ENCODE results near the gene CWC27. TPM values are rescaled to one million over a fixed set of nuclear protein-coding genes. Genes with fewer than 3 reads are reported as not detected.

Gene CWC27
- polyA plus RNA-seq, 1 donor from 2014 or later: 28.8 TPM

- Mint-ChIP-seq H3K36me3 (no peaks in the 10 kb centered on the region), H3K27me3 (no peaks in the 10 kb centered on the region), H3K4me3 (no peak overlapping the region), H3K9me3 (no peaks in the 10 kb centered on the region), H3K4me1 (peaks cover 13 to 27% (median 18%) of the 10 kb centered on the region in 3 donors), H3K27ac (no peak overlapping the region)
Measured at GRCh38 chr5:65029178-65029577, 260.4 kb downstream of the CWC27 start.

GRCh38 chr5:65030056-65030455, 261.3 kb downstream of the CWC27 start:
- peak overlapping the region in 1 of 3 donors; percentile 15 for H3K27ac Mint-ChIP-seq
- no peaks in the 10 kb centered on the region for H3K9me3 Mint-ChIP-seq
- H3K4me1 Mint-ChIP-seq: peaks cover 19 to 35% (median 25%) of the 10 kb centered on the region in 3 donors
- H3K27me3 Mint-ChIP-seq: no peaks in the 10 kb centered on the region
- H3K4me3 Mint-ChIP-seq: no peak overlapping the region
- no peaks in the 10 kb centered on the region for H3K36me3 Mint-ChIP-seq

- H3K9me3 Mint-ChIP-seq: no peaks in the 10 kb centered on the region
- no peak overlapping the region for H3K27ac Mint-ChIP-seq
- H3K36me3 Mint-ChIP-seq: no peaks in the 10 kb centered on the region
- no peak overlapping the region for H3K4me3 Mint-ChIP-seq
- H3K27me3 Mint-ChIP-seq: no peaks in the 10 kb centered on the region
- H3K4me1 Mint-ChIP-seq: peaks cover 14 to 27% (median 22%) of the 10 kb centered on the region in 3 donors
Measured at GRCh38 chr5:65032250-65032649, 263.5 kb downstream of the CWC27 start.

- H3K27me3 Mint-ChIP-seq: no peaks in the 10 kb centered on the region
- peaks cover 2% of the 10 kb centered on the region for H3K36me3 Mint-ChIP-seq
- no peaks in the 10 kb centered on the region for H3K9me3 Mint-ChIP-seq
- H3K4me1 Mint-ChIP-seq: peaks cover 14 to 27% (median 27%) of the 10 kb centered on the region in 3 donors
- H3K4me3 Mint-ChIP-seq: peak overlapping the region; percentile 86 to 95 (median 88)
- H3K27ac Mint-ChIP-seq: peak overlapping the region; percentile 8 to 86 (median 81)
Measured at GRCh38 chr5:65034029-65034812, 265.5 kb downstream of the CWC27 start.

- H3K27me3 Mint-ChIP-seq: no peaks in the 10 kb centered on the region
- no peaks in the 10 kb centered on the region for H3K9me3 Mint-ChIP-seq
- peak overlapping the region; percentile 8 to 87 (median 81) for H3K27ac Mint-ChIP-seq
- H3K4me1 Mint-ChIP-seq: peaks cover 14 to 27% (median 27%) of the 10 kb centered on the region in 3 donors
- peaks cover 4% of the 10 kb centered on the region for H3K36me3 Mint-ChIP-seq
- peak overlapping the region; percentile 86 to 95 (median 88) for H3K4me3 Mint-ChIP-seq
Measured at GRCh38 chr5:65034813-65035209, 266.1 kb downstream of the CWC27 start.

GRCh38 chr5:65035211-65036206, 266.8 kb downstream of the CWC27 start:
- Mint-ChIP-seq H3K9me3 (no peaks in the 10 kb centered on the region), H3K27me3 (no peaks in the 10 kb centered on the region), H3K36me3 (peaks cover 4% of the 10 kb centered on the region), H3K4me3 (peak overlapping the region; percentile 86 to 95 (median 88)), H3K4me1 (peaks cover 14 to 27% (median 27%) of the 10 kb centered on the region in 3 donors), H3K27ac (peak overlapping the region; percentile 8 to 87 (median 81))

GRCh38 chr5:65037831-65038815, 269.4 kb downstream of the CWC27 start:
- H3K4me1 Mint-ChIP-seq: peaks cover 12 to 27% (median 27%) of the 10 kb centered on the region in 3 donors
- H3K36me3 Mint-ChIP-seq: peaks cover 4% of the 10 kb centered on the region
- H3K27ac Mint-ChIP-seq: peak overlapping the region in 2 of 3 donors; percentile 40 to 81
- peak overlapping the region in 2 of 4 donors; percentile 58 to 82 for H3K4me3 Mint-ChIP-seq
- no peaks in the 10 kb centered on the region for H3K27me3 Mint-ChIP-seq
- H3K9me3 Mint-ChIP-seq: no peaks in the 10 kb centered on the region

- Mint-ChIP-seq H3K27me3 (no peaks in the 10 kb centered on the region), H3K4me3 (no peak overlapping the region), H3K36me3 (peaks cover 4% of the 10 kb centered on the region), H3K27ac (no peak overlapping the region), H3K9me3 (no peaks in the 10 kb centered on the region), H3K4me1 (peaks cover 2 to 10% (median 7%) of the 10 kb centered on the region in 3 donors)
Measured at GRCh38 chr5:65041296-65042158, 272.8 kb downstream of the CWC27 start.

- H3K9me3 Mint-ChIP-seq: no peaks in the 10 kb centered on the region
- no peak overlapping the region for H3K4me3 Mint-ChIP-seq
Measured at GRCh38 chr5:65043843-65044359, 275.2 kb downstream of the CWC27 start.

GRCh38 chr5:65047225-65047624, 278.5 kb downstream of the CWC27 start:
- Mint-ChIP-seq H3K4me3 (no peak overlapping the region), H3K27ac (no peak overlapping the region), H3K9me3 (no peaks in the 10 kb centered on the region), H3K36me3 (no peaks in the 10 kb centered on the region), H3K4me1 (peaks cover 2 to 15% (median 10%) of the 10 kb centered on the region in 3 donors), H3K27me3 (no peaks in the 10 kb centered on the region)

More at GRCh38 chr5:65043843-65044359, 275.2 kb downstream of the CWC27 start:
- Mint-ChIP-seq H3K27ac (no peak overlapping the region), H3K27me3 (no peaks in the 10 kb centered on the region), H3K4me1 (peaks cover 2 to 4% (median 2%) of the 10 kb centered on the region in 3 donors), H3K36me3 (peaks cover 4% of the 10 kb centered on the region)

GRCh38 chr5:65047948-65048690, 279.4 kb downstream of the CWC27 start:
- Mint-ChIP-seq H3K4me1 (peaks cover 2 to 15% (median 10%) of the 10 kb centered on the region in 3 donors), H3K27ac (no peak overlapping the region), H3K9me3 (no peaks in the 10 kb centered on the region), H3K27me3 (no peaks in the 10 kb centered on the region), H3K4me3 (no peak overlapping the region), H3K36me3 (no peaks in the 10 kb centered on the region)

GRCh38 chr5:65050140-65050539, 281.4 kb downstream of the CWC27 start:
- Mint-ChIP-seq H3K9me3 (peaks cover 3 to 5% (median 3%) of the 10 kb centered on the region in 3 donors), H3K4me3 (no peak overlapping the region), H3K36me3 (no peaks in the 10 kb centered on the region), H3K4me1 (peaks cover 2 to 11% (median 10%) of the 10 kb centered on the region in 3 donors), H3K27me3 (no peaks in the 10 kb centered on the region), H3K27ac (no peak overlapping the region)
